ENCODE measurements around the gene GTF3C4.

GRCh38 chr9:132663117-132663516 is 7.1 kb upstream of the GTF3C4 start:
- TF ChIP-seq POLR2A (IDR thresholded peaks at IDR 0.05) (no peak), POLR2AphosphoS5 (IDR thresholded peaks at IDR 0.05) (no peak)
- TF ChIP-seq, protein P1, sequence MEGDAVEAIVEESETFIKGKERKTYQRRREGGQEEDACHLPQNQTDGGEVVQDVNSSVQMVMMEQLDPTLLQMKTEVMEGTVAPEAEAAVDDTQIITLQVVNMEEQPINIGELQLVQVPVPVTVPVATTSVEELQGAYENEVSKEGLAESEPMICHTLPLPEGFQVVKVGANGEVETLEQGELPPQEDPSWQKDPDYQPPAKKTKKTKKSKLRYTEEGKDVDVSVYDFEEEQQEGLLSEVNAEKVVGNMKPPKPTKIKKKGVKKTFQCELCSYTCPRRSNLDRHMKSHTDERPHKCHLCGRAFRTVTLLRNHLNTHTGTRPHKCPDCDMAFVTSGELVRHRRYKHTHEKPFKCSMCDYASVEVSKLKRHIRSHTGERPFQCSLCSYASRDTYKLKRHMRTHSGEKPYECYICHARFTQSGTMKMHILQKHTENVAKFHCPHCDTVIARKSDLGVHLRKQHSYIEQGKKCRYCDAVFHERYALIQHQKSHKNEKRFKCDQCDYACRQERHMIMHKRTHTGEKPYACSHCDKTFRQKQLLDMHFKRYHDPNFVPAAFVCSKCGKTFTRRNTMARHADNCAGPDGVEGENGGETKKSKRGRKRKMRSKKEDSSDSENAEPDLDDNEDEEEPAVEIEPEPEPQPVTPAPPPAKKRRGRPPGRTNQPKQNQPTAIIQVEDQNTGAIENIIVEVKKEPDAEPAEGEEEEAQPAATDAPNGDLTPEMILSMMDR (IDR thresholded peaks at IDR 0.05) = no peak
